ENCODE data around the gene ACTR8. TPM values are rescaled to one million over a fixed set of nuclear protein-coding genes. Genes with fewer than 3 reads are reported as not detected.

ACTR8 gene
- total and polyA plus RNA-seq, 2 of the 13 experiments (the other 11 are each of a cell fraction or from before 2014, with no cell fraction given): 15.5 to 29.0 TPM

DNA sequence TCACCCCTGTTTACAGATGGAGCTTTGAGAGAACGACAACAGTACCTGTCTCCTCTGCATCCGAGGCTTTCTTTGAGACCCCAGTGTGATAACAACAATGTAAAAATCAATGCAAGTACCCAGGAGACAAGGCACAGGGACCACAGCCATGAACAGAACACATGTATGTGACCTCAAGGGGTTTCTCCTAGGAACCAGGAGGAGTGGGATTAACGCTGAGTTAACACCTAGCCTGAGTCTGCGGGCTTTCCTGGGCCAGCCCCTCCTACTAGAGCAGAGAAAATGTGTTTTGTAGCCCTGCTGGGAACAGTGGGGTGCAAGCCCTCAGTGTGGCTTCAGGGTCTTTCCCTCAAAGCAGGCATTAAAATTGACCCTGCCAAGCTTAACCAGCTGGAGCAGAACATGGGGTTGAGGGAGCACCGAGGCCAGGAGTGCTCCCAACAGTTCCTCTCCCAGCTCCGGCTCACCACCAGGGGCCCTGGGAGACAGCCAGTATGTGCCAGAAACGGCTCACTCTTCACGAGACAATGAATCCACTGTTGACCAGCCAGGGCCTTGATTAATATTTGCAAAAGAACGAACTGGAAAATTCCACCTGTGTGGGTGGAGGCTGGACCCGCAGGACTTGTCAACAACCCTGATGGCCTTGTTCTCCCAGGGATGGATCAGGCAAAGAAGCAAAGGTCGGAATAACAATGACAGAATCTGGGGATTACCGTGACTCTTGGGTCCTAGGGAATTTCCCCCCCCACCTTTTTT, 39.3 kb downstream of the ACTR8 start (continued):
- TF ChIP-seq, protein P1, sequence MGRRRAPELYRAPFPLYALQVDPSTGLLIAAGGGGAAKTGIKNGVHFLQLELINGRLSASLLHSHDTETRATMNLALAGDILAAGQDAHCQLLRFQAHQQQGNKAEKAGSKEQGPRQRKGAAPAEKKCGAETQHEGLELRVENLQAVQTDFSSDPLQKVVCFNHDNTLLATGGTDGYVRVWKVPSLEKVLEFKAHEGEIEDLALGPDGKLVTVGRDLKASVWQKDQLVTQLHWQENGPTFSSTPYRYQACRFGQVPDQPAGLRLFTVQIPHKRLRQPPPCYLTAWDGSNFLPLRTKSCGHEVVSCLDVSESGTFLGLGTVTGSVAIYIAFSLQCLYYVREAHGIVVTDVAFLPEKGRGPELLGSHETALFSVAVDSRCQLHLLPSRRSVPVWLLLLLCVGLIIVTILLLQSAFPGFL (CRISPR knock-in tag; IDR thresholded peaks at IDR 0.05): no peak
- TF ChIP-seq SIN3B (IDR thresholded peaks at IDR 0.05; ENCODE audit: low read length) (no peak), ZBTB21 (CRISPR knock-in tag; IDR thresholded peaks at IDR 0.05) (peak; percentile 55; the same call in 1 of the 2 replicates), ATF7-NPFF (CRISPR knock-in tag; IDR thresholded peaks at IDR 0.05; ENCODE audit: low read depth) (no peak; the same call in 1 of the 2 replicates), CREM (IDR thresholded peaks at IDR 0.05) (peak; percentile 75; the same call in 1 of the 2 replicates), CREM (CRISPR knock-in tag; IDR thresholded peaks at IDR 0.05) (no peak), ZSCAN29 (CRISPR knock-in tag; conservative IDR thresholded peaks at IDR 0.05) (no peak), ZNF253 (CRISPR knock-in tag; IDR thresholded peaks at IDR 0.05; ENCODE audit: borderline replicate concordance) (no peak), SIX1 (CRISPR knock-in tag; IDR thresholded peaks at IDR 0.05; ENCODE audit: borderline replicate concordance) (0 out of 2 replicates have a peak, but pooled peaks have one; percentile 12), HCFC1 (IDR thresholded peaks at IDR 0.05; ENCODE audit: low read depth, low read length) (no peak), ZNF263 (CRISPR knock-in tag; IDR thresholded peaks at IDR 0.05) (peak; percentile 100), XRCC5 (optimal IDR thresholded peaks at IDR 0.05; ENCODE audit: low read length) (peak; percentile 84), ZNF235 (CRISPR knock-in tag; IDR thresholded peaks at IDR 0.05; ENCODE audit: borderline replicate concordance) (no peak), IKZF1 (IDR thresholded peaks at IDR 0.05) (no peak)
- TF ChIP-seq, protein P2, sequence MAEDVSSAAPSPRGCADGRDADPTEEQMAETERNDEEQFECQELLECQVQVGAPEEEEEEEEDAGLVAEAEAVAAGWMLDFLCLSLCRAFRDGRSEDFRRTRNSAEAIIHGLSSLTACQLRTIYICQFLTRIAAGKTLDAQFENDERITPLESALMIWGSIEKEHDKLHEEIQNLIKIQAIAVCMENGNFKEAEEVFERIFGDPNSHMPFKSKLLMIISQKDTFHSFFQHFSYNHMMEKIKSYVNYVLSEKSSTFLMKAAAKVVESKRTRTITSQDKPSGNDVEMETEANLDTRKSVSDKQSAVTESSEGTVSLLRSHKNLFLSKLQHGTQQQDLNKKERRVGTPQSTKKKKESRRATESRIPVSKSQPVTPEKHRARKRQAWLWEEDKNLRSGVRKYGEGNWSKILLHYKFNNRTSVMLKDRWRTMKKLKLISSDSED (CRISPR knock-in tag; IDR thresholded peaks at IDR 0.05): no peak
- TF ChIP-seq, protein P3, sequence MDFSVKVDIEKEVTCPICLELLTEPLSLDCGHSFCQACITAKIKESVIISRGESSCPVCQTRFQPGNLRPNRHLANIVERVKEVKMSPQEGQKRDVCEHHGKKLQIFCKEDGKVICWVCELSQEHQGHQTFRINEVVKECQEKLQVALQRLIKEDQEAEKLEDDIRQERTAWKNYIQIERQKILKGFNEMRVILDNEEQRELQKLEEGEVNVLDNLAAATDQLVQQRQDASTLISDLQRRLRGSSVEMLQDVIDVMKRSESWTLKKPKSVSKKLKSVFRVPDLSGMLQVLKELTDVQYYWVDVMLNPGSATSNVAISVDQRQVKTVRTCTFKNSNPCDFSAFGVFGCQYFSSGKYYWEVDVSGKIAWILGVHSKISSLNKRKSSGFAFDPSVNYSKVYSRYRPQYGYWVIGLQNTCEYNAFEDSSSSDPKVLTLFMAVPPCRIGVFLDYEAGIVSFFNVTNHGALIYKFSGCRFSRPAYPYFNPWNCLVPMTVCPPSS (IDR thresholded peaks at IDR 0.05): no peak
- TF ChIP-seq, protein P4, sequence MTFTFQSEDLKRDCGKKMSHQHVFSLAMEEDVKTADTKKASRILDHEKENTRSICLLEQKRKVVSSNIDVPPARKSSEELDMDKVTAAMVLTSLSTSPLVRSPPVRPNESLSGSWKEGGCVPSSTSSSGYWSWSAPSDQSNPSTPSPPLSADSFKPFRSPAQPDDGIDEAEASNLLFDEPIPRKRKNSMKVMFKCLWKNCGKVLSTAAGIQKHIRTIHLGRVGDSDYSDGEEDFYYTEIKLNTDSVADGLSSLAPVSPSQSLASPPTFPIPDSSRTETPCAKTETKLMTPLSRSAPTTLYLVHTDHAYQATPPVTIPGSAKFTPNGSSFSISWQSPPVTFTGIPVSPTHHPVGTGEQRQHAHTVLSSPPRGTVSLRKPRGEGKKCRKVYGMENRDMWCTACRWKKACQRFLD (CRISPR knock-in tag; IDR thresholded peaks at IDR 0.05; ENCODE audit: borderline replicate concordance): no peak
- TF ChIP-seq, protein P5, sequence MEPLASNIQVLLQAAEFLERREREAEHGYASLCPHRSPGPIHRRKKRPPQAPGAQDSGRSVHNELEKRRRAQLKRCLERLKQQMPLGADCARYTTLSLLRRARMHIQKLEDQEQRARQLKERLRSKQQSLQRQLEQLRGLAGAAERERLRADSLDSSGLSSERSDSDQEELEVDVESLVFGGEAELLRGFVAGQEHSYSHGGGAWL (CRISPR knock-in tag; IDR thresholded peaks at IDR 0.05): no peak
- TF ChIP-seq, protein P6, sequence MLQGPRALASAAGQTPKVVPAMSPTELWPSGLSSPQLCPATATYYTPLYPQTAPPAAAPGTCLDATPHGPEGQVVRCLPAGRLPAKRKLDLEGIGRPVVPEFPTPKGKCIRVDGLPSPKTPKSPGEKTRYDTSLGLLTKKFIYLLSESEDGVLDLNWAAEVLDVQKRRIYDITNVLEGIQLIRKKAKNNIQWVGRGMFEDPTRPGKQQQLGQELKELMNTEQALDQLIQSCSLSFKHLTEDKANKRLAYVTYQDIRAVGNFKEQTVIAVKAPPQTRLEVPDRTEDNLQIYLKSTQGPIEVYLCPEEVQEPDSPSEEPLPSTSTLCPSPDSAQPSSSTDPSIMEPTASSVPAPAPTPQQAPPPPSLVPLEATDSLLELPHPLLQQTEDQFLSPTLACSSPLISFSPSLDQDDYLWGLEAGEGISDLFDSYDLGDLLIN (CRISPR knock-in tag; IDR thresholded peaks at IDR 0.05; ENCODE audit: borderline replicate concordance): no peak

Measured in HepG2 (cell line).